Uterus (tissue), 2 donors: ENCODE measurements around the gene DAB2IP.
A peak's percentile ranks its signal among the peaks of the same experiment; 100 is the strongest.

Source experiments
- POLR2A ChIP-seq, 2 donors: fragments of 450-650 bp; IDR thresholded peaks; one replicate each; pipeline ENCODE4 v1.6.1; 2016; ENCODE audit warnings: antibody characterized with exemption in 2 of 2, mild to moderate bottlenecking in 1 of 2, moderate library complexity in 1 of 2
- TF ChIP-seq, protein P1 (sequence below), 4 experiments: fragments of 200-600 bp in 2 of 4; fragments of 450-650 bp in 2 of 4; sonication (generic) in 2 of 4; IDR thresholded peaks; one replicate each; pipeline ENCODE4 v1.5.1; 2016 to 2019; ENCODE audit warnings: antibody characterized with exemption in 4 of 4, mild to moderate bottlenecking in 2 of 4, moderate library complexity in 1 of 4

GRCh38 chr9:121735065-121735792 is 83.8 kb downstream of the DAB2IP start:
- TF ChIP-seq, protein P1, sequence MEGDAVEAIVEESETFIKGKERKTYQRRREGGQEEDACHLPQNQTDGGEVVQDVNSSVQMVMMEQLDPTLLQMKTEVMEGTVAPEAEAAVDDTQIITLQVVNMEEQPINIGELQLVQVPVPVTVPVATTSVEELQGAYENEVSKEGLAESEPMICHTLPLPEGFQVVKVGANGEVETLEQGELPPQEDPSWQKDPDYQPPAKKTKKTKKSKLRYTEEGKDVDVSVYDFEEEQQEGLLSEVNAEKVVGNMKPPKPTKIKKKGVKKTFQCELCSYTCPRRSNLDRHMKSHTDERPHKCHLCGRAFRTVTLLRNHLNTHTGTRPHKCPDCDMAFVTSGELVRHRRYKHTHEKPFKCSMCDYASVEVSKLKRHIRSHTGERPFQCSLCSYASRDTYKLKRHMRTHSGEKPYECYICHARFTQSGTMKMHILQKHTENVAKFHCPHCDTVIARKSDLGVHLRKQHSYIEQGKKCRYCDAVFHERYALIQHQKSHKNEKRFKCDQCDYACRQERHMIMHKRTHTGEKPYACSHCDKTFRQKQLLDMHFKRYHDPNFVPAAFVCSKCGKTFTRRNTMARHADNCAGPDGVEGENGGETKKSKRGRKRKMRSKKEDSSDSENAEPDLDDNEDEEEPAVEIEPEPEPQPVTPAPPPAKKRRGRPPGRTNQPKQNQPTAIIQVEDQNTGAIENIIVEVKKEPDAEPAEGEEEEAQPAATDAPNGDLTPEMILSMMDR (IDR thresholded peaks at IDR 0.05) = peak in 1 of 4 experiments; percentile 15
- TF ChIP-seq POLR2A (IDR thresholded peaks at IDR 0.05) = no peak
